ENCODE results near the gene SIRT7. TPM values are rescaled to one million over a fixed set of nuclear protein-coding genes. Genes with fewer than 3 reads are reported as not detected.

The SIRT7 gene
- total RNA-seq, 1 experiment from 2014 or later = 78.3 TPM

GRCh38 chr17:81952792-81953228 lies 34.8 kb upstream of the SIRT7 start:
- Histone ChIP-seq H3F3A (ENCODE audit: insufficient read depth, low read depth) (peaks cover 7% of the 10 kb centered on the region), H3K4me1 (replicated peaks; ENCODE audit: insufficient read depth) (peaks cover 6% of the 10 kb centered on the region; the same call in 1 of the 2 replicates), H4K20me1 (ENCODE audit: insufficient read depth) (no peaks in the 10 kb centered on the region), H3K27ac (no peak overlapping the region), H3K4me3 (no peak overlapping the region), H2AFZ (no peak overlapping the region), H3K79me2 (ENCODE audit: low read depth) (no peaks in the 10 kb centered on the region), H3K36me3 (ENCODE audit: low read depth) (no peaks in the 10 kb centered on the region), H3K9me2 (ENCODE audit: insufficient read depth) (no peaks in the 10 kb centered on the region), H3K4me2 (no peak overlapping the region), H3K27me3 (ENCODE audit: insufficient read depth, low read depth) (no peaks in the 10 kb centered on the region), H3K9me3 (ENCODE audit: insufficient read depth, low read depth) (no peaks in the 10 kb centered on the region)
- no TSS peak for BruUV-seq (replicated peaks)
- DNase-seq = no peak
- POLR2A ChIA-PET (ENCODE audit: unreplicated experiment) = no interaction called here
- intact Hi-C loops (cut with micrococcal nuclease; ENCODE audit: unreplicated experiment) = no loop called here
- CTCF ChIA-PET = interaction anchor here (0.9 kb wide), 2 partner anchors 40 to 67 kb away, joined by 3 to 9 read pairs; no protein-coding TSS in a partner anchor
- no peak for TF ChIP-seq EZH2 (IDR thresholded peaks at IDR 0.05; ENCODE audit: low read depth)
- TF ChIP-seq, protein P1, sequence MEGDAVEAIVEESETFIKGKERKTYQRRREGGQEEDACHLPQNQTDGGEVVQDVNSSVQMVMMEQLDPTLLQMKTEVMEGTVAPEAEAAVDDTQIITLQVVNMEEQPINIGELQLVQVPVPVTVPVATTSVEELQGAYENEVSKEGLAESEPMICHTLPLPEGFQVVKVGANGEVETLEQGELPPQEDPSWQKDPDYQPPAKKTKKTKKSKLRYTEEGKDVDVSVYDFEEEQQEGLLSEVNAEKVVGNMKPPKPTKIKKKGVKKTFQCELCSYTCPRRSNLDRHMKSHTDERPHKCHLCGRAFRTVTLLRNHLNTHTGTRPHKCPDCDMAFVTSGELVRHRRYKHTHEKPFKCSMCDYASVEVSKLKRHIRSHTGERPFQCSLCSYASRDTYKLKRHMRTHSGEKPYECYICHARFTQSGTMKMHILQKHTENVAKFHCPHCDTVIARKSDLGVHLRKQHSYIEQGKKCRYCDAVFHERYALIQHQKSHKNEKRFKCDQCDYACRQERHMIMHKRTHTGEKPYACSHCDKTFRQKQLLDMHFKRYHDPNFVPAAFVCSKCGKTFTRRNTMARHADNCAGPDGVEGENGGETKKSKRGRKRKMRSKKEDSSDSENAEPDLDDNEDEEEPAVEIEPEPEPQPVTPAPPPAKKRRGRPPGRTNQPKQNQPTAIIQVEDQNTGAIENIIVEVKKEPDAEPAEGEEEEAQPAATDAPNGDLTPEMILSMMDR (conservative IDR thresholded peaks at IDR 0.05) = no peak

GRCh38 chr17:81951785-81952684 lies 34.1 kb upstream of the SIRT7 start:
- ChIA-PET POLR2A (ENCODE audit: unreplicated experiment) (no interaction called here), CTCF (interaction anchor here (0.9 kb wide), 1 partner anchor 39 kb away, joined by 3 read pairs; no protein-coding TSS in a partner anchor)
- no peaks in the 10 kb centered on the region for H4K20me1 ChIP-seq (ENCODE audit: insufficient read depth)
- H2AFZ ChIP-seq = no peak overlapping the region
- no peak overlapping the region for H3K4me2 ChIP-seq
- intact Hi-C loops (cut with micrococcal nuclease; ENCODE audit: unreplicated experiment) = no loop called here
- DNase-seq = no peak
- H3K79me2 ChIP-seq (ENCODE audit: low read depth) = no peaks in the 10 kb centered on the region
- no peak for TF ChIP-seq EZH2 (IDR thresholded peaks at IDR 0.05; ENCODE audit: low read depth)
- TF ChIP-seq, protein P1 (conservative IDR thresholded peaks at IDR 0.05) = no peak
- no peaks in the 10 kb centered on the region for H3K27me3 ChIP-seq (ENCODE audit: insufficient read depth, low read depth)
- H3K9me2 ChIP-seq (ENCODE audit: insufficient read depth) = no peaks in the 10 kb centered on the region
- no peak overlapping the region for H3K27ac ChIP-seq
- H3K4me3 ChIP-seq = no peak overlapping the region
- H3F3A ChIP-seq (ENCODE audit: insufficient read depth, low read depth) = peaks cover 7% of the 10 kb centered on the region
- BruUV-seq (replicated peaks) = no TSS peak
- H3K9me3 ChIP-seq (ENCODE audit: insufficient read depth, low read depth) = no peaks in the 10 kb centered on the region
- H3K36me3 ChIP-seq (ENCODE audit: low read depth) = no peaks in the 10 kb centered on the region
- H3K4me1 ChIP-seq (replicated peaks; ENCODE audit: insufficient read depth) = peaks cover 6% of the 10 kb centered on the region; the same call in 1 of the 2 replicates

GRCh38 chr17:81950501-81950900 lies 32.5 kb upstream of the SIRT7 start:
- ChIA-PET POLR2A (ENCODE audit: unreplicated experiment) (no interaction called here), CTCF (interaction anchor here (0.6 to 1.0 kb wide), 2 partner anchors 9 to 228 kb away, joined by 4 read pairs; no protein-coding TSS in a partner anchor)
- BruUV-seq (replicated peaks) = no TSS peak
- Histone ChIP-seq H4K20me1 (ENCODE audit: insufficient read depth) (no peaks in the 10 kb centered on the region), H3K27me3 (ENCODE audit: insufficient read depth, low read depth) (no peaks in the 10 kb centered on the region), H2AFZ (no peak overlapping the region), H3K4me1 (replicated peaks; ENCODE audit: insufficient read depth) (peaks cover 6% of the 10 kb centered on the region; the same call in 1 of the 2 replicates), H3K4me3 (no peak overlapping the region), H3K9me3 (ENCODE audit: insufficient read depth, low read depth) (no peaks in the 10 kb centered on the region), H3K4me2 (no peak overlapping the region), H3K36me3 (ENCODE audit: low read depth) (no peaks in the 10 kb centered on the region), H3K27ac (no peak overlapping the region), H3K9me2 (ENCODE audit: insufficient read depth) (no peaks in the 10 kb centered on the region), H3F3A (ENCODE audit: insufficient read depth, low read depth) (peaks cover 7% of the 10 kb centered on the region), H3K79me2 (ENCODE audit: low read depth) (no peaks in the 10 kb centered on the region)
- TF ChIP-seq, protein P1 (conservative IDR thresholded peaks at IDR 0.05) = no peak
- TF ChIP-seq EZH2 (IDR thresholded peaks at IDR 0.05; ENCODE audit: low read depth) = no peak
- DNase-seq = no peak
- intact Hi-C loops (cut with micrococcal nuclease; ENCODE audit: unreplicated experiment) = no loop called here
